GM12801 (cell line): ENCODE data around the gene SUMO2.

Source experiments
- TF ChIP-seq, protein P1 (sequence below): IDR thresholded peaks from one replicate; pipeline ENCODE4 v1.5.1; 2011; ENCODE audit warnings: control low read depth; ENCODE audit not compliant: insufficient read length; ENCODE audit errors: extremely low read depth

Gene SUMO2

DNA sequence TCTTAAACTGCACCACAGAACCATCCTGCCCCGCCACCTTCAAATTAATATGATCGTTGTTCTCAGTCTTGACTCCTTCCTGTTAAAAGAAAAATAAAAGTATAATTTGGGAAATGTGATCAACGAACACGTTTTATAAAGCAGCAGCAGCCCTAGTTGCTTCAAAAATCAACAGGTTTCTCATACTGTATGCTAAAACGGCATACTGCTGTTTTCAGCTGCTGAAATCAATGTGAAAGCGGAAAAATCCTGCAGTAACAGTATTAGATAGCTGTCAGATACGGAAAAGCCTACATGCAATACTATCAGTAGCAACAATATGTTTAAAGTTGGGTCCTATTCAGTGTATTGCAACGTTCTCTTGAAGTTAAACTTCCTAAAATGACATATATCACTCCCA is 1.6 kb downstream of the SUMO2 start:
- TF ChIP-seq, protein P1, sequence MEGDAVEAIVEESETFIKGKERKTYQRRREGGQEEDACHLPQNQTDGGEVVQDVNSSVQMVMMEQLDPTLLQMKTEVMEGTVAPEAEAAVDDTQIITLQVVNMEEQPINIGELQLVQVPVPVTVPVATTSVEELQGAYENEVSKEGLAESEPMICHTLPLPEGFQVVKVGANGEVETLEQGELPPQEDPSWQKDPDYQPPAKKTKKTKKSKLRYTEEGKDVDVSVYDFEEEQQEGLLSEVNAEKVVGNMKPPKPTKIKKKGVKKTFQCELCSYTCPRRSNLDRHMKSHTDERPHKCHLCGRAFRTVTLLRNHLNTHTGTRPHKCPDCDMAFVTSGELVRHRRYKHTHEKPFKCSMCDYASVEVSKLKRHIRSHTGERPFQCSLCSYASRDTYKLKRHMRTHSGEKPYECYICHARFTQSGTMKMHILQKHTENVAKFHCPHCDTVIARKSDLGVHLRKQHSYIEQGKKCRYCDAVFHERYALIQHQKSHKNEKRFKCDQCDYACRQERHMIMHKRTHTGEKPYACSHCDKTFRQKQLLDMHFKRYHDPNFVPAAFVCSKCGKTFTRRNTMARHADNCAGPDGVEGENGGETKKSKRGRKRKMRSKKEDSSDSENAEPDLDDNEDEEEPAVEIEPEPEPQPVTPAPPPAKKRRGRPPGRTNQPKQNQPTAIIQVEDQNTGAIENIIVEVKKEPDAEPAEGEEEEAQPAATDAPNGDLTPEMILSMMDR, result no peak

DNA sequence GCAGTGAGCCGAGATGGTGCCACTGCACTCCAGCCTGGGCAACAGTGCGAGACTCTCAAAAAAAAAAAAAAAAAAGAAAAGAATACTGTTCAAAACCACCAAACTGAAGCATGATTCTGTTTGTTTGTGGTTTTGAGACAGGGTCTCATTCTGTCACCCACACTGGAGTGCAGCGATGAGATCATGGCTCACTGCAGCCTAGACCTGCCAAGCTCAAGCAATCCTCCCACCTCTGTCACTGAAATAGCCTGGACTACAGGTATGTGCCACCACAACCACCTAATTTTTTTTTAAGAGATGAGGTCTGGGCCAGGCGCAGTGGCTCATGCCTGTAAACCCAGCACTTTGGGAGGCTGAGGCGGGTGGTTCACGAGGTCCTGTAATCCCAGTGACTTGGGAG is 4.3 kb downstream of the SUMO2 start:
- TF ChIP-seq, protein P1, result no peak

DNA sequence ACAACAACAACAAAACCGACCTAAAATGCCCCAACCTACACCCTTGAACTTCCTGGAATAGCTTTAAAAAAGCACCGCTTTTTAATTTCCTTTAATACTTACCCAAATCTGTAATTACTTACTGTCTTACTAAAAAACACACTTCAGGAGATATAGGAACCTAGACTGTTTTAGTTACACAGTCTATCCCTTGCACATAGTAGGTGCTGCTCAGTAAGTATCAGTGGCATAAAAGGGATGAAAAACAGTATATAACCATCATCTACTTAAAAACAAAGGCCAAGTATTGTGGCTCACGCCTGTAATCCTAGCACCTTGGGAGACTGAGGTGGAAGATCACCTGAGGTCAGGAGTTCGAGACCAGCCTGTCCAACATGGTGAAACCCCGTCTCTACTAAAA is 6.1 kb downstream of the SUMO2 start:
- TF ChIP-seq, protein P1, result no peak

DNA sequence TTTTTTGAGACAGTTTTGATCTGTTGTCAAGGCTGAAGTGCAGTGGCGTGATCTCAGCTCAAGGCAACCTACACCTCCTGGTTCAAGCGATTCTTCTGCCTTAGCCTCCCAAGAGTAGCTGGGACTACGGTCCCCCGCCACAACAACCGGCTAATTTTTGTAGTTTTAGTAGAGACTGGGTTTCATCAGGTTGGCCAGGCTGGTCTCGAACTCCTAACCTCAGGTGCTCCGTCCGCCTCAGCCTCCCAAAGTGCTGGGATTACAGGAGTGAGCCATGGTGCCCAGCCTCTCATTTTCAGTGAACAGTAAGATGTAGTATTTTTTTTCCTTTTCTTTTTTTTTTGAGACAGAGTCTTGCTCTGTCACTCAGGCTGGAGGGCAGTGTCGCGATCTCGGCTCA is 7.8 kb downstream of the SUMO2 start:
- TF ChIP-seq, protein P1, result no peak

DNA sequence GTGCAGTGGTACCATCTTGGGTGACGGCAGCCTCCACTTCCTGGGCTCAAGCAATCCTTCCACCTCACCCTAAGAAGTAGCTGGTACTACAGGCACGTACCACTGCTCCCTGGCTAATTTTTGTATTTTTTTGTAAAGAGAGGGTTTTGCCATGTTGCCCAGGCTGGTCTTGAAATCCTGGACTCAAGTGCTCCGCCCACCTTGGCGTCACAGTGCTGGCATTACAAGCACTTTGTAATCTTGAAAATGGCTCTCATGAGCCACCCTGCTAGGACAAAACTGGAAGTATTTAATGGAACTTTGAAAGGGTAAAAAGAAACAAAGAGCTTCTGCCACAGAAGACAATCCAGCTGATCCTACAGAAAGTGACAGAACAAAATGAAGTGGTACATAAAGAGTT is 9.2 kb downstream of the SUMO2 start:
- TF ChIP-seq, protein P1, result no peak

DNA sequence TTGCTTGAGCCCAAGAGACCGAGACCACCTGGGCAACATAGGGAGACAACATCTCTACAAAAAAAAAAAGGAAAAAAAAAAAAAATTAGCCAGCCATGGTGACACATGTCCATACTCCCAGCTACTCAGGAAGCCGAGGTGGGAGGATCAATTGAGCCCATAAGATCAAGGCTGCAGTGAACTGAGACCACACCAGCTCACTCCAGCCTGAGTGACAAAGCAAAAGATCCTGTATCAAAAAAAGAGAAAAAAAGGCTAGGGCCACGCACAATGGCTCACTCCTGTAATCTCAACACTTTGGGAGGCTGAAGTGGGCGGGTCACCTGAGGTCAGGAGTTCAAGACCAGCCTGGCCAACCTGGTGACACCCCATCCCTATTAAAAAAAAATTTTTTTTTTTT is 13.8 kb downstream of the SUMO2 start:
- TF ChIP-seq, protein P1, result no peak

DNA sequence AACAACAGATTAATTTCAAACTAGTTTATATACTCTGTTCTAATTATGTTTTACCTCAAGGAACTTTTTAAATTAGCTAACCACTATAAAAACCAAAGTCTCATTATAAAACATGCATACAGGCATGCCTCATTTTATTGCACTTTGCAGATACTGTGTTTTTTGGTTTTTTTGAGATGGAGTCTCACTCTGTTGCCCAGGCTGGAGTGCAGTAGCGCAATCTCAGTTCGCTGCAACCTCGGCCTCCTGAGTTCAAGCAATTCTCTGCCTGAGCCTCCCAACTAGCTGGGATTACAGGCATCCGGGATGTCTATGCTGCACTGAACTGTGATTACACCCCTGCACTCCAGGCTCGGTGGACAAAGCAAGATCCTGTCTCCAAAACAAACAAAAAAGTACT is 19.7 kb downstream of the SUMO2 start:
- TF ChIP-seq, protein P1, result no peak

DNA sequence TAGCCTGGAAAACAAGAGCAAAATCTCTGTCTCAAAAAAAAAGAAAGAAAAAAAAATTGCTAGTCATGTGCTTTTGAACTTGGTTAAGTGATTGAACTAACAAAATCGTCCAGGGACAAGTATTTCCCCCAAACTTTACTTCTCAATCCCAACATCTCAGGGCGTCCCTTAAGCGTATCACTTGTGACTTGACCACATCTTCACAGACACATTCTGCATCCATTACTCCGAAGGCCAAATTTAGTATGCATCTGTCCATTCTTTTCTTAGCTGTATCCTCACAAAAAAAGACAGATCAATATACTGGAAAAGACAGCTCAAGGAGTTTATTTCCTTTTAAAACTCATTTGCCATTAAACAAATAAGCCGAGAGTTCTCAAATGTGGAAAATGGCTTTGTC is 22.5 kb downstream of the SUMO2 start:
- TF ChIP-seq, protein P1, result no peak
